Stimulated activated CD4-positive, alpha-beta T cell treated with anti-CD3 and anti-CD28 coated beads, TNF-alpha, amount 100 ng/mL, for 4 hours (primary cell): ENCODE measurements around the gene PAX2.

Experiments
- DNase-seq, 3 experiments: peaks; one replicate each; pipeline ENCODE4 v3.0.0-alpha.2; 2020; ENCODE audit warnings: low read depth in 3 of 3

PAX2 gene

DNA sequence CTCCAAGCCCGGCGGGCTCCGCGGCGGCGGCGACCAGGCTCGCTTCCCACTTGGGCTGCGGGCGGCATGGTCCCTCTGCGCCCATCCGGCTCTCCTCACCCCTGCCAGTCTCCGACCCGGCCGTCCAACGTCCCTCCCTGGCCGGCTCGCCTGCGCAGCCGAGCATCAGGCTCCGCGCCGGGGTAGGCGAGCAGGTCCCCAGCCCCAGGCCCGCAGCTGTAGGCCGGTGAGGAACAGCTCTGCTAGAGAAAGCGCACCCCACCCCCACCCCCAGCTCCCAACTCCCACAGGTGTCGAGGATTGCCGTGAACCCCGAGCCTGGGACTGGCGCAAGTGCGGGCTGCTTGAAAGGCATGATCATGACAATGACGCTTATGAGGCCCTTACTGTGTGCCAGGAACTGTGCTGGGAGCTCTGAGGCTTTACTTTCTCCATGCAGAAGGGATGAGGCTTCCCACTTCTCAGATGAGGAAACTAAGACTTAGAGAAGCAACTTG is 20.8 kb upstream of the PAX2 start:
- no peak for DNase-seq

GRCh38 chr10:100725071-100725471 is 20.3 kb upstream of the PAX2 start:
- DNase-seq, result no peak

DNA sequence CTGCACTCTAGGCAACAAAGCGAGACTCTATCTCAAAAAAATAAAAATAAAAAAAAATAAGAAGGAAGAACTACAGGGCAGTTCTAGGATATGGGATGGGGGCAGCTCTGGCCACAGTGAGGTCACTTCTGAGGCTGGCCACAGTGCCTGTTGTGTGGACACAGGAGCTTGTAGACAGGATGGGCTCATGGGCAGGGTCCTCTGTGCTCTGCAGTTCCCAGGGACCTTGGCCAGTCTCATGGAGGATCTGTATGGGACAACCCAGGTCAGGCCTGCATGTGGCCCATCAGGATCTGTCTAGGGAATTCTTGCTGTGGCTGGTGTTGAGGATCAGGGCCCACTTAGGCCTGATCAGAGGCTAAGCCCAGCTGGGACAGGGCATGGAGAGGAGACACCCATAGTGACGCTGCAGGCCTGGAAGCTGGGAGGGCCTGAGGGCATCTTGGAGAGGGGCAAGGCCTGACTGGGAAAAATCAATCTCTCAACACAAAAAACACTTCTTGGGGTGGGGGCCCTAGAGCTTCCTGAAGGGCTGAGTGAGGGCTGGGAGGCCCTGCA is 19.4 kb upstream of the PAX2 start:
- DNase-seq, result no peak

GRCh38 chr10:100727808-100728207 is 17.6 kb upstream of the PAX2 start:
- DNase-seq, result no peak

DNA sequence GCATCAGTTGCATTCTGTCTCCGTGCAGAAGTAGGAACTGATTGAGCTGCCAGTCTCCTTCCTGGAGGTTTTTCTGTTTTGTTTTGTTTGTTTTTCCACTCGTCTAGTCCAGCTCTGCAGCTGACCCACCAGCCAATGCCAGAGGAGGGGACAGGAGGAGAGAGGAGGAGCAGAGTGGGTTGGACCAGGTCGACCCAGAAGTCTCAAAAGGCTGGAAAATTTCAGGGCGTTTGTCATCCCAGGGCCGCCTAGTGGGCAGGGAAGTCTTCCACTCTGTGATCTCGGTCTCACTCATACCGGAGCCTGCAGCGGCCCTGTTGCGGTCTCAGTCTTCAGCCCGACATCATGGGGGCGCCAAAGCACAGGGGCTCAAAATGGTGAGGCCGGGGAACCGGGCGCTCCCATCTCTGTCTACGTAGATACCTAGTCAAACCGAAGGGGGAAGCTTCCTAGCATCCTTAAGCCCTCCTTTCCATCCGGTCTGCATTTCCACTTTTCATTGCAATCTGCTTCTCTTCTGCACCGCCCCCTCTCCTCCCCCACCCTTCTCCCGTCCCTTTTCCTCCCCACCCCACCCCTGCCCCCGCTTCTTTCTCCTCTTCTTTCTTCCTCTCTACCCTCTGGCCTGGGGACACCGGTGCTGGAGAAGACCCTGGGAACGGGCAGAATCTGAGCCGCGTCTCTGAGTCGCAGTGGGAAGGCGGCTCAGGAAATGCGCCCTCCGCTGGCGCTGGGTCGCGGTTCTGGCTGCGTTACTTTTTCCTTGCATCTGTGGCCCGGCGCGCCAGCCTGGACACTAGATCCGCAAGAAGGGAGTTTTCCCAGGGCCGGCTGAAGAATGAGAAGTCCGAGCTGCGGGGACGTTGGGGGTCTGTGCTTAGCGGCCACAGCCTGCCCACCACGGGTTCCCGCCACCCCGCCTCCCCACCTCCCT is 16.2 kb upstream of the PAX2 start:
- DNase-seq, result no peak

GRCh38 chr10:100729862-100730724 is 15.3 kb upstream of the PAX2 start:
- no peak for DNase-seq

GRCh38 chr10:100730725-100731406 is 14.5 kb upstream of the PAX2 start:
- no peak for DNase-seq

DNA sequence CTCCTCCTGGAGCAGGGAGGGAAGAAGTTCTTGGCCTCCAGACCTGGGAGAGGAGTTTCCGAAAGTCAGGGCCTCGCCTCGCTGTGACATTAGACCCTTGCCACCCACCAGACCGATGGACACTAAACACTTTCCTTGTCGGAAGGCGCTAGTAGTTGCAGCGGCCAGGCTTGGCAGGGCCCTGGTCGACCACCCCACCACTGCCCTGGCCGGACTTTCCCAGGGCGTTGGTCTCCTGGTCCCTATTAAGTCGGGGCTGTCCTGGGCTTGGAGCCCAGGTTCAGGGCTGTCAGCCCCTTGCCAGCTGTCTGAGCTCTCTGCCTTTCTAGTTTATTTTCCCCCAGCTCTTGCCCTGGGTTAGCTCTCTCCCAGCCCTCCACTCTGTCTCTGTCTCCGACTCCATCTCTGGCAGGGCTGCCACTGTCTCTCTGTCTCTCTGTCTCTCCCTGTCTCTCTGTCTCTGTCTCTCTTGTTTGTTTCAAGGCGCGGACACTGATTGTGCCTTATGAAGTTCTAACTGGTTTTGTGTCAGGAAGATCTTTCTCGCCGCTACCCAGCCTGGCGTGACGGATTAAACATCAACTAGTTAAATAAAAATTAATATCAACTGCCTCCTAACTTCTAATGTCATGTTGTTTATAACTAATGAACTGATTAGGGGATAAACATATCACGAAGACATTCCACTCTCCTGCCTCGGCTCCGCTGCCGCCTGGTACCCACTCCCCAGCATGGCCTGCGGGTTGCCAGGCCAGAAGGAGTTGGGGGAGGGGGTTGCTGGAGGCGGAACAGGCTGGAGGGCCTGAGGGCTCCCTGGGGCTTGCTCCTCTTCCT is 13.8 kb upstream of the PAX2 start:
- no peak for DNase-seq

- DNase-seq, result no peak
Measured at GRCh38 chr10:100732241-100732596, 13.2 kb upstream of the PAX2 start.

DNA sequence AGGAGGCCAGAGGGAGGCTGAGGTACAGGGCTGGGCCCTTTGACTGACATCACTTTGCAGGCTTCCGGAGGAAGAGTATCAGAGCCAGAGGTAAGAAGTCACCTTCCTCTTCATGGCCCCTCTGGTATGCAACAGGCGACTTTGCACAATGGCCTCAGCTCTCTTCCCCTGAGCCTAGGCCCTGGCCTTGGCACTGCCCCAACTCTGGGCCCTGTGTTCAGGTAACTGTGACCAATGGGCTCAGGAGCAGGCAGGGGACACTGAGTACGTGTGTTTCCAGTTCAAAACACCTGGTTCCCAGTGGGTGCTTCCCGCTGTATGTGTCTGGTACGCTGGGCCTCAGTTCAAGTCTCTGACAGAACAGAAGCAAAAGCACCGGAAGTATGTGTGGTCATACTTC is 12.1 kb upstream of the PAX2 start:
- no peak for DNase-seq

DNA sequence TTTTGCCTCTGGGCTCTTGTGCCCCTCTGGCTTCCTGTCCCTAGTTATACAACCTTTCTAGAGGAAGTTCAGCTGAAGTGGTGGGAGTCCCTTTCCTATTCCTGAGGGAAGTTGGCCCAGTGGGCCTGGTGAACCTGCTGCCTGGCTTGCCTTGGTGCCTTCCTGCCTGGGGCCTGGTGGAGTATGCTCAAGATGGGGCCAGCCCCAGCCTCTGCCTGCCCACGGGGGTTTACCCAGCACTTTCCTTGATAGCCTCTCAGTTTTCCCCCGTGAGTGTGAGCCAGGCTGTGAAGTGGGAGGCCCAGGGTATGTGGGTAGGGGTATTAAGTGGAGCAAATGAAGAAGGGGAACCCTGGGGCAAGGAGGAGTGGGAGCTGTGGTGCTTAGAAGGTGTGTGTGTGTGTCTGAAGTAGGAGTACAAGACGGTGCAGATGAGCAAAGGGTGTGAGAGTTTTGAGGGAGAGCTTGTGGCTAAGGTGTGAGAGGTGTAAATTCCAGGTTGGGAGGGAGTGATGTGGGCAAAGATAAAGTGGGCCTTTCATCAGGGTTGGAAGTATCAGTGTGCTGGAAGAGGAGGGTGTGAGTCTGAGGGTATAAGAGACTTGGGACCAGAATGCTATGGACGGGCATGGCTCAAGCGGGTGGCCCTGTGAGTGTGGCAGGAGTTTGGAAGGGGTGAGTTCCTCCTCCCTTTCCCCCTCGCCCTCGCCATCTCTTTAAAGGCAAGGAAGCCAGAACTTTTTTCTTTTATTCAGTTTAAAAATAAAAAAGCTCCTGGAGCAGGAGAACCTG is 10.9 kb upstream of the PAX2 start:
- DNase-seq, result no peak

- no peak for DNase-seq
Measured at GRCh38 chr10:100735087-100735336, 10.4 kb upstream of the PAX2 start.

- DNase-seq, result no peak
Measured at GRCh38 chr10:100735337-100736143, 9.8 kb upstream of the PAX2 start.

DNA sequence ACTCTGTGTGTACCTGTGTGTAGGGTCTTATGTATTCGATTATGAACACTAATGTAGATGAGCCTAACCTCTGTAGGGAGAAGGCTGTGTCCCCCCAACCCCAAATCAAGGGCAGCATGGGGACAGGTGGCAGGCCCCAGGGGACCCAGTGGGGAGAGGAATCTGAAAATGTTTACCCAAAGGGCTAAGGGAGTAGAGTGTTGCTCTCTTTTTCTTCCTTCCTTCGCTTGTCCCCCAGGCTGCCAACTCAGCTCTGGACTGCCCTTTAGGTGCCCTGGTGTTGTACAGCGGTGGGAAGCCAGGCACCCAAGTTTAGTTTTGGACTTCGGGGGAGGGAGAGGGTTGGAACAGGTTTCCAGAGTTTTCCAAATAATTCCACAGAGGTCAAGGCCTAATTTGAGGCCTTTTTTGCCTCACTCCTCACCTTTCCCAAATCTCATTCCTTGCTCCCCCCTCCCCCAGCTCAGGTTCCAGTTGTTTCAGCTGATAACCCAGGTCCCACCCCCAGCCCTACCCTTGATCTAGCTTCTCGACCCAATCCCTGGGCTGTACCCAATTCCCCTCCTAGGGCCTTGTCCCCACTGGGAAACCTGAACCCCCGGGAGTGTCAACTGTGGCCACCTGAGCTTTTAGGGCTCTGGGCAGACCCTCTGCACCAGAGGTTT is 9.1 kb upstream of the PAX2 start:
- no peak for DNase-seq

- no peak for DNase-seq
Measured at GRCh38 chr10:100736809-100737354, 8.5 kb upstream of the PAX2 start.

DNA sequence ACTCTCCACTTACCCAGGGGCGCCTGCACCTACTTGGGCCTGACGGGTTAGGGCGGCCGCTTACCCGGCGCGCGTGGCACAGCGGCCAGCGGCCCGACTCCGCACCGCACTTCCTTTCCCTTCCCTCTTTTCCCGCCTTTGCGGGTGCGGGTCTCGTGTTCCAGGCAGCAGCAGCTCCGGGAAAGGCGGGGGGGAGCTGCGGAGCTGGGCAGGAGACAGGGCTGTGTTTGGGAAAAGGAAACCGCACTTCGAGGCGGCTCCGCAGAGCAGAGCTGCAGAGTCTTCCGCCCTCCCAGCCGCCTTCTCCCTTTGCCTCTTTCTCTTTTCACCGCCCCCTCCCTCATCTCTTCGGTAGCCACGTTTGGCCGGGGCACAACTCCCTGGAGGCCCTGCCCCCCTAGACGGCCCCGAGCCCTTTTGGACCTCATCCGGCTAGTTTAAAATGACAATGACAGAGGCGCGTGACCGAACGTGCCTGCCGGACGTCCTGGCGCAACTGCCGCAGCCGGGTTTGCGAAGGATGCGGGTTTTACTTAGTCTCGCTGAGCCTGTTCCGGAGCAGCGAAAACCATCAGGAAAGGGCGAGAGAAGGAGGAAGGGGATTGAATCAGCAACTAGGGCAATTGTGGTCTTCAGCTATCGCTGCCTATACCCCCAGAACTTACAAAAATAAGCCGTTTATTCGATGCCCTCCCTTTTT is 7.9 kb upstream of the PAX2 start:
- DNase-seq, result no peak

DNA sequence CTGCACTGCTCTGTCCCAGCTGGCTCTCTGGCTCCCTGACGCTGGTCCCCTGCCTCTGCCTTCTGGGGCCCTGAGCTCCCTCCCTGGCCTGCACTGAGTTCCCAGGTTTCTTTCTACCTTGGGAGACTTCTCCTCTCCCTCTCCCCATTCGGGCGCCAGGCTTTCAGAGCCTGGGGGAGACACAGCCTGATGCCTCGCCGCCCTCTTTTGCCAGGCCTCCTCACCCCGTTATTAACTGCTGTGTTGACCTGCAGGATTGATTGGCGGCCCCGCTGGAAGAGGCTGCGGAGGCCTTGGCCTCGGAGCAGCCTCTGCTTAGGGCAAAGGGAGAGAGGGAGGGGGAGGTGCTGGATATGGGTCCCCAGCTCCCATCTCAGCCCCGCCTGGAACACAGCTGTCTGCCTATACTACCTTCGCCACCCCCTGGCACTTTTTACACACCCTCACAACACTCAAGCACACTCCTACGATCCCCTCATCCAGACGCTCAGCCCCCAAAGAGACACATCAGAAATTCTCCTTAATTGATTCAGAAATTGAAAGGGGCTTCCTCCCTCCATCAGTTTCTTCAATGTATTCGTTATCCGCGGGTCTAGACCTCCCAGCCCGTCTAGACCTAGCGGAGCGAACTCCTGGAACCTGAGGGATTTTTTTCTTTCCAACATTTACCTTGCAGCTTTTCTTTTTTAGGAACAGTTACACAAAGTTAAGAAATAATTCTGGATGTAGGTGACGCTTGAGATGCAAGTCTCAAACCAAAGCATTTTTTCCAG is 7.1 kb upstream of the PAX2 start:
- no peak for DNase-seq
